Body of pancreas (tissue), 4 donors: ENCODE data around the gene ZCCHC7.

ENCODE experiments used
- CTCF ChIP-seq, 7 experiments: fragments of 450-650 bp in 4 of 7; fragments of 200-600 bp in 3 of 7; sonication (generic) in 3 of 7; IDR thresholded peaks; one replicate each; pipeline ENCODE4 v1.5.1; 2016 to 2019; ENCODE audit warnings: antibody characterized with exemption in 7 of 7
- POLR2A ChIP-seq, 3 donors: fragments of 450-650 bp; IDR thresholded peaks; one replicate each; pipeline ENCODE4 v1.6.1; 2016; ENCODE audit warnings: antibody characterized with exemption in 3 of 3, mild to moderate bottlenecking in 2 of 3

GRCh38 chr9:37309136-37309535, 188.8 kb downstream of the ZCCHC7 start:
- TF ChIP-seq CTCF (IDR thresholded peaks at IDR 0.05) (peak in 2 of 7 experiments; percentile 5 to 15), POLR2A (IDR thresholded peaks at IDR 0.05) (no peak)
